Cardiac fibroblast (primary cell): ENCODE measurements around the gene HHAT.

Source experiments
- DNase-seq, 2 donors: peaks; one replicate each; pipeline versions ENCODE4 v3.0.0 to v3.0.0-alpha.2; 2010; ENCODE audit warnings: low read depth in 2 of 2
- H3K4me3 ChIP-seq, 2 donors: replicated peaks in 1 of 2; 1 replicate in 1 of 2; 2 replicates in 1 of 2; pipeline ENCODE4 v1.5.1; 2011; ENCODE audit warnings: low read depth in 2 of 2, low read length in 2 of 2, mild to moderate bottlenecking in 2 of 2, moderate library complexity in 1 of 2
- CTCF ChIP-seq: IDR thresholded peaks from one replicate; pipeline ENCODE4 v1.5.1; 2011; ENCODE audit warnings: low read depth, mild to moderate bottlenecking, low read length, inconsistent platforms

The HHAT gene

GRCh38 chr1:210707300-210708240, 378.9 kb downstream of the HHAT start:
- no peak for TF ChIP-seq CTCF
- DNase-seq: no peak
- H3K4me3 ChIP-seq: no peak overlapping the region

GRCh38 chr1:210709701-210710100, 381.0 kb downstream of the HHAT start:
- DNase-seq: no peak
- no peak for TF ChIP-seq CTCF
- H3K4me3 ChIP-seq: no peak overlapping the region

GRCh38 chr1:210711825-210712612, 383.3 kb downstream of the HHAT start:
- DNase-seq: no peak
- H3K4me3 ChIP-seq: no peak overlapping the region
- TF ChIP-seq CTCF: no peak

- H3K4me3 ChIP-seq: no peak overlapping the region
- DNase-seq: no peak
- TF ChIP-seq CTCF: no peak
Observed at GRCh38 chr1:210715072-210715471, 386.4 kb downstream of the HHAT start.

- TF ChIP-seq CTCF: no peak
- DNase-seq: no peak
- no peak overlapping the region for H3K4me3 ChIP-seq
Observed at GRCh38 chr1:210722410-210723081, 393.8 kb downstream of the HHAT start.

GRCh38 chr1:210723646-210724045, 394.9 kb downstream of the HHAT start:
- DNase-seq: no peak
- no peak overlapping the region for H3K4me3 ChIP-seq
- TF ChIP-seq CTCF: no peak
